NCI-H1417 (cell line): ENCODE data around the gene ENG.

Experiments used
- DNase-seq, 3 experiments: peaks; one replicate each; lab custom pipeline; 2025; lab: John Stamatoyannopoulos, UW

ENG gene

GRCh38 chr9:127814619-127815511, 39.6 kb downstream of the ENG start:
- no peak for DNase-seq

DNA sequence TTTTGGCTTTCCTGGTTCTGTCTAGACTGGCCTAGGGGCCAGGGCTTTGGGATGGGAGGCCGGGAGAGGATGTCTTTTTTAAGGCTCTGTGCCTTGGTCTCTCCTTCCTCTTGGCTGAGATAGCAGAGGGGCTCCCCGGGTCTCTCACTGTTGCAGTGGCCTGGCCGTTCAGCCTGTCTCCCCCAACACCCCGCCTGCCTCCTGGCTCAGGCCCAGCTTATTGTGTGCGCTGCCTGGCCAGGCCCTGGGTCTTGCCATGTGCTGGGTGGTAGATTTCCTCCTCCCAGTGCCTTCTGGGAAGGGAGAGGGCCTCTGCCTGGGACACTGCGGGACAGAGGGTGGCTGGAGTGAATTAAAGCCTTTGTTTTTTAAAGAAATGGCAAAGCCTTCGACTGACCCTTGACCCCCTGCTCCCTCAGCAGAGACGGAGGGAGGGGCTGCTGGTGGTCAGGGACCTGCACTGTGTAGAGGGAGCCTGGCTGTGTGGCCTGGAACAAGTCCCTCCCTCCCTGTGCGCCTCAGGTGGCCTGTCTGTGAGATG, 40.7 kb downstream of the ENG start:
- no peak for DNase-seq

GRCh38 chr9:127812936-127813675, 41.4 kb downstream of the ENG start:
- no peak for DNase-seq

DNA sequence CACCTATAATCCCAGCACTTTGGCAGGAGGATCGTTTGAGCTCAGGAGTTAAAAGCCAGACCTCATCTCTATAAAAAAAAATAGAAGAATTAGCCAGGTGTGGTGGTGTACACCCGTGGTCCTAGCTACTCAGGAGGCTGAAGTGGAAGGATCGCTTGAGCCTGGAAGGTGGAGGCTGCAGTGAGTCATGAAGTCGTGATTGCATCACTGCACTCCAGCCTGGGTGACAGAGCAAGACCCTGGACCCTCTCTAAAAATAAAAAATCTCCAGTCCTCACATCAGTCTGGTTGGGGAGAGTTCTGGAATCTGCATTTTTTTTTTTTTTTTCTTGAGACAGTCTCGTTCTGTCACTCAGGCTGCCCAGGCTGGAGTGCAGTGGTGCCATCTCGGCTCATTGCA, 42.4 kb downstream of the ENG start:
- DNase-seq: no peak

DNA sequence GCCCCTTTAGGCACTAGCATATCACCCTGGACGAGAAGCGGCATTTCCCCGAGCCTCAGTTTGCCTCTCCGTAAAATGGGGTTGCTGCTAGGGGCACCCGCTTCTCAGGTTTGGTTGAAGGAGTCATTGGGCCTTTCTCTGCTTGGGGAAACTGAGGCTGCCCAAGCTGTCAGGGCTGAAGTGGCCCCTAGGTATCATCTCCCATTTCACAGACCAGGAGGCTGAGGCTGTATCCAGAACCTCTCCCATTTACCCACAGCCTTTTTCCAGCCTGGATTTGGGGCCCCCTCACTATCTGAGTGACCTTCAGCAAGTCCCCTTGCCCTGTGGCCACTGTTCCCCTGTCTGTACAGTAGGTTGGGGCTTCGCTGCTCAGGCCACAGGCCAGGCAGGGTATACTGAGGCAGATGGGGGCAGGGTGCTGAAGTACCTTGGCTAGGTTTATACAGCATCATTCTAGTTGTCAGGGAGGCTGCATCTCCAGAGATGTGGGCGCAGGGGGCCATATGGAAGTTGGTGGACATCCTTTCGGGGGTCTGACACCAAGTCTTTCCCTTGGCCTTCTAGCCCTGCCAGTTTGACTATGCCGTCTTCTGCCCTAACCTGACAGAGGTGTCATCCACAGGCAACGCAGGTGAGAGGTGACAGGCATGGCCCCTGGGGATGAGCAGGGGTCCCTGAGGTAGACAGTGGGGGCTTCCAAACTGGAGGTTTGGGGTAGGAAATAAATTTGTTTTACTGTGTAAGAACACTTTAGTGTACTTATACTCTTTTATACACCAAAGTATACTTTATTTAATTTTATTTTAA, 43.9 kb downstream of the ENG start:
- no peak for DNase-seq

DNA sequence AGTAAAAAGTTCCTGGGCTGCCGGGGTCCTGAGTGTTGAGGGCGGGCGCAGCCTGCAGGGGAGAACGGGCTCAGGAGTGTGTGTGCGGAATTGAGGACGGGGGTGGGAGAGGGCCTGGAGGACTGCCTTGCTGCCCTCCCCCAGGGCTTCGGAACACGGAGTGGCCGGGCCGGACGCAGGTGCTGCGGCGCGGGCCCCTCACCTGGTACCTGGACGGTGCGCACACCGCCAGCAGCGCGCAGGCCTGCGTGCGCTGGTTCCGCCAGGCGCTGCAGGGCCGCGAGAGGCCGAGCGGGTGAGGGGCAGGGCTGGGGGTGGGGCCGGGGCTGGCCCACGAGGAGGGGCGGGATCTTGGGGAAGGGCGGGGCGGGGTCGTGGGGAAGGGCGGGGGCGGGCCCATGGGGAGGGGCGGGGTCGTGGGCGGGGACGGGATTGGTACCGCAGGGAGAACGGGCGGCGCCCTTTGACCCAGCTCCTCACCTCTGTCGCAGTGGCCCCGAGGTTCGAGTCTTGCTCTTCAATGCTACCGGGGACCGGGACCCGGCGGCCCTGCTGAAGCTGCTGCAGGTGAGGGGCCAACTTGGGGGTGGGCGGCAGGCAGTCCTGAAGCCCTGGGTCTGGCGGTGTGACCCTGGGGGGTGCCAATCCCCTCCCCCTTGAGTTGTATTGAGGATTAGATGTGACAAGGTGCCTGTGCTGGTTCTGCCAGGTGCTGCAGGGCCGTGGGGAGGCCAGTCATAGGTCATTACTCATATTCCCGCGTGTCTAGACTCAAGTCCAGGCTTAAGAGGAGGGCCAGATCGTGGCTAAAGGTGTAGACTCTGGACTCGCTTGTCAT, 44.7 kb downstream of the ENG start:
- no peak for DNase-seq

- no peak for DNase-seq
These were observed 45.4 kb downstream of the ENG start for GRCh38 chr9:127809002-127809539.

DNA sequence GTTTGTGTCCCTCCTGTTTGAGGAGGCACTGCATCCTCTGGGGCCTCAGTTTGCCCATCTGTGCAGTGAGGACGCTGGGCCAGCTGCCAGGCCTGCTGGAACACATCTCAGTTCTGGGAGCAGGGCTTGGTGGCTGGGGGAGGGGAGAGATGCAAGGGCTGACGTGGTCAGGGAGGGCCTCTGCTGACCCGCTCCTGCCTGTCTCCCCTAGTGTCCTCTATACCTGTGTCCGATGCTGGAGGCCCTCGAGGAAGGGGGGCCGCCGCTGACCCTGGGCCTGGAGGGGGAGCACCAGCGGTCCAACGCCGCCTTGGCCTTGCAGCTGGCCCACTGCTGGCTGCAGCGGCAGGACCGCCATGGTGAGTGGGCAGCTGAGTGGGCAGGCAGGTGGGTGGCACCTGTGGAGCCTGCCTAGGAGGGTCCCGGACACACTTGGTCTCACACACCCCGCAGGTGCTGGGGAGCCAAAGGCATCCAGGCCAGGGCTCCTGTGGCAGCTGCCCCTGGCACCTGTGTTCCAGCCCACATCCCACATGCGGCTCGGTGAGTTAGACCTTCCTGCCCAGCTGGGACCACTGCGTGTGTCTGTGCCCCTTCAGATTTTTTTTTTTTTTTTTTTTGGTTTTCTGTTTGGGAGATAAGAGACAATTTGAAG, 46.0 kb downstream of the ENG start:
- DNase-seq: no peak

DNA sequence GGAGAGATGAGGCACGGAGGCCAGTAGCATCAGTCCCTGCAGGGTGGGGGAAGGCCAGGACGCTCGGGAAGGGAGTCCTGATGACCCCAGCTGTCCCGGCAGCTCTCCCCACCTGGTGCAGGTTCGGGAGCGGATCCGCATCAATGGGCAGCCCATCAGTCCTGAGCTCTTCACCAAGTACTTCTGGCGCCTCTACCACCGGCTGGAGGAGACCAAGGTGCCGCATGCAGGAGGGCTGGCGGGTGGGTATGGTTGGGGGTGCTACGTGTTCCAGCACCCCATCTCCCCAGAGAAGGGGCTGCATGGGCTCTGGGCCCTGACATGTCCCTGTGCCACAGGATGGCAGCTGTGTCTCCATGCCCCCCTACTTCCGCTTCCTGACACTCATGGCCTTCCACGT, 47.6 kb downstream of the ENG start:
- no peak for DNase-seq

- no peak for DNase-seq
These were observed 48.8 kb downstream of the ENG start for GRCh38 chr9:127805620-127806019.

- peak in 1 of 3 experiments; percentile 65 for DNase-seq
These were observed 50.7 kb downstream of the ENG start for GRCh38 chr9:127803507-127804352.

GRCh38 chr9:127802576-127803443, 51.6 kb downstream of the ENG start, which contains the start of gene FPGS:
Gene FPGS, plus strand, starts transcription at chr9:127802882. Its CDS starts 43 bp downstream, at chr9:127802925.
- DNase-seq: peak; percentile 77 to 99 (median 95)

DNA sequence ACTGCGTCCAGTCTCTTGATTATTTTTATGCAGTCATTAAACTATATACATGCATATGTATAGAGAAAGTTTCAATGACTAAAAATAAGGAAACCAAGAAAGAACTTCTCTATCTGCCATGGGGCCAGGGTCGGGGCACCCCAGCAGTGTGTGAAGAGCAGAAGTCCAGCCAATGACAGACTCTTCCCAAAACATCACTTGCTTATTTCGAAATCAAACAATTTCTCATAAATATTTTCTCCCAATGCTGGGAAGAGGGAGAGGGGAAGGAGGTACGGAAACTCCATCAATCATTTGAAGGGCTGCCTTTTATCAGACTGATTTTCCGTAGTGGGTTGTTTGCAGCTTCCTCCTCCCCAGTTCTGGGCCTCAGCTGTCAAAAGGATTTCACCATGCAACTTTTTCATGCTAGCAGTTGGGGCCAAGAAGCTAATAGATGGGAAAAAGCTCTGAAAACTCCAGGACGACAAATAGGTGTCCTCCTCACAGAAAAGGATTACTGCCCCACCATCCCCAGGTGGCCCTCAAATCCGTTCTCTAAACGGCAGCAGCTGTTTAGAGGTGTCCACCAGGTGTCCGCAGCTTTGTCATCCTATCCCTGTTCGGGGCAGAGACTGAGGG, 52.4 kb downstream of the ENG start:
- DNase-seq: no peak

GRCh38 chr9:127796852-127797370, 57.5 kb downstream of the ENG start:
- peak in 1 of 3 experiments; percentile 44 for DNase-seq

- DNase-seq: peak in 1 of 3 experiments; percentile 44
These were observed 58.1 kb downstream of the ENG start for GRCh38 chr9:127796225-127796813.

DNA sequence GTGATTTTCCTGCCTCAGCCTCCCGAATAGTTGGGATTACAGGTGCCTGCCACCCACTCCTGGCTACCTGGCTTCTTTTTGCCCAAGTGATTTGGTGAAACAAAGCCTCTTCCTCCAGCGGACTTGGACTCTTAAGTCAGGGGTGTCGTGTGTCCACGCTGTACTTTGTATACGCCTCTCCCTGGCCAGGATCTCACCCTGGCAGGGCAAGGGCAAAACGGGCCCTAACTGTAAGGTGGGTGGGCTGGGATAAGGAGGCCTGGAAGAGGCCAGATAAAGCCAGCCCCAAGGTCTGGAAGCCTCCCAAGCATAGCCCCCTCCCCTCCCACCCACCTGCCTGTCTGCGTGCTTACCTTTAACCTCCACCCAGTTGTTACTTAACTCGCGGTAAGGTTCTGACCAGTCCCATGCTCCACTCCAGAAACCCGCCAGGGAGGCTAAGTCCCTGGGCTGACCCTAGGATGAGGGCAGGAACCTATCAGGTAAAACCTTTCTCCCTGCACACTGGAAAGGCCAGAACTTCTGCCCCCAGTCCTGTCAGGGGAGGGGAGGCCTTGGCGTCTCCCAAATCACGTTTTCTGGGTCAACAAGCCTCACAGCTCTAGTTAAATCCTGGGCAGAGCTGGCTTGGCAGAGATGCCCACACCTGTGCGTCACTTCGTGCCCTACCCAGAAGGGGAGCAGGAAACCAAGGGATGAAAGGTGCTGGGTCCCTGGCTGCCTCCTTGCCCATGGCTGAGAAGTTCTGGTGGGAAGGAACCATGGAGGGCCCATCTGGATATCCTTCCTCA, 60.3 kb downstream of the ENG start:
- DNase-seq: no peak
